Limb (tissue), 2 donors: Measurements from ENCODE around the gene BTBD2.

Source experiments
- DNase-seq, 2 donors: peaks; one replicate each; pipeline ENCODE4 v3.0.0-alpha.2; 2016; ENCODE audit errors: extremely low spot score in 2 of 2

BTBD2 gene

GRCh38 chr19:1987197-1988187, 28.0 kb downstream of the BTBD2 start:
- no peak for DNase-seq

GRCh38 chr19:1986357-1987162, 29.0 kb downstream of the BTBD2 start:
- DNase-seq = no peak

DNA sequence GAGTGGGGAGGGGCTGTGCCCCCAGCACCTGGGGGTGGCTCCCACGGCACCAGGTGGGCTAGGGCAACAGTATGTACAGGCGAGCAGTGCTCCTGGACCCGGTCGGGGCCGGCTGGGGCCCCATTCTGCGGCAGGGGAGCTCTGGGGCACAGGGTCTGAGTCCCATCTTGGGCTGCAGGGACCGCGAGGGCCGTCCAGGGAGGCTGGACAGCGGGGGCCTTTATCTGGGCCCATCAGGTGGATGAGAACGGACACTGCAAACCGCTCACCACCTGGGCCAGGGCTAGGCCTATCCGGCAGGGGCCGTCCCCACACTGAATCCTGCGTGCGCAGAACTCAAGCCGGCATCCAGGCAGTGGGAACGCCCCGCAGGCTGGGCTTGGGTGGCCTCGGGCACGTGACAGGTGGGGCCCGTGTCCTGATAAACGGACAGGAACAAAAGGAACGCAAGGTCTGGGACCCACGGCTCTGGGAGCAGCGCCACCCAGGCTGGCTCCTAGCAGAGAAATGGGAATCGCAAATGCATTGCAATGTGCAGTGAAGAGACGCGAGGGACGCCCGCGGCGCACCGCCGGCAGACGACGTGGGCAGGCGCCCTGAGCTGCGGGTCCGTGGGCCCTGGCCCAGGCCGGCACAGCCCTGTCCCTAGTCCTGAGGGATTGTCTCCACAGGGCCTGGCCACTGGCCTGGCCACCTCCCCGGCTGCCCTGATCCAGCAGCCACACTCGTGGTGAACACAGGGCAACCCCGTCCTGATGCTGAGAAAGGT, 29.7 kb downstream of the BTBD2 start:
- DNase-seq = no peak

- no peak for DNase-seq
Observed at GRCh38 chr19:1984357-1984756, 31.2 kb downstream of the BTBD2 start.

- DNase-seq = no peak
Observed at GRCh38 chr19:1981253-1981652, 34.3 kb downstream of the BTBD2 start.

DNA sequence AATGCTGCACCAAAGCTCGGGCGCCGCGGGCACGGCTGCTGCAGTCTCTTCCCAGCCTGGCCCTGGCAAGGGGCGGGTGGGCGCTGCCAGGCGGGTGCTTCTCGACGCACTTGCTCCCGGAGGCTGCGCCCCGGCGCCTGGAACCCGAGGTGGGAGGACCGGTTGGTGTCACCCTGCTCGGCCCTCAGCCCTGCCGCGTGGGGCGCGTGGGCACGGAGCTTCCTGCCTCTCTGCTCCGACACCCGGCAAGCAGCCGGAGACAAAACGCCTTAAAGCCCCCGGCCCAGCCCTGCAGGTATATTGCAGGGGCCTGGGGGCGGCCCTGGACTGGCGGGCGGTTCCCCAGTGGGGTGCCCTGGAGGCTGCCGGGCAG, 34.7 kb downstream of the BTBD2 start:
- no peak for DNase-seq

DNA sequence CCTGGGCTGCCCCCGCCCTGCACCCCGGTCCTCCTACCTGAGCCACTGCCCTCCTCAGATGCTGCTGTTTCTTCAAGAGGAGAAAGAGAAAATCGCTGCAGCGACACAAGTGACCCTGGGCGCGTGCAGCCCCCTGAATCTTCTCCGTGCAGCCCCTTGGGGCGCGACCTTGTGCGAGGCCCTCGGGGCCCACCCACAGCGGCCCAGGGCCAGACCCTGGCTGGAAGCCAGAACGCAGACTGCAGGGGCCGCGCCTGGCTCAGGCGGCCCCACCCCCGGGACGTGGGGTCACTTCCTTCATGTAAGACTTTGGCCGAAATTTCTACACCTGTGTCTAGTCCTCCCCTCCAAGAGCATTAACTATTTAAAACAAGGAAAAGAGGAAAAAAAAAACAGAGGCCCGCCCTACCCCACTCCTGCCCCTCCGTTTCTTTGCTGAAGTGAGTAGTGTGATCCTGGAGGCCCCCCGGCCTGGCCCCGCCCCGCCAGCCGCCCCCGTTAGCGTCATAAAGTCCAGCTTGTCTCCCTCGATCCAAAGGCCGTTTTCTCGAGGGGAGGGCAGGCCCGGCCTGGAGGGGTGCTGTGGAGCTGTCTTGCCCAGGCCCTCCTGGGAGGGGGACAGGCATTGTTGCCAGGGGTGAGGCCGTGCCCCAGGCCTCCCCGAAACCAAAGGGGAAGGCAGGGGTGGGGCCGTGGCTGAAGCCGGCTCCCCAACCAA, 35.3 kb downstream of the BTBD2 start:
- no peak for DNase-seq

DNA sequence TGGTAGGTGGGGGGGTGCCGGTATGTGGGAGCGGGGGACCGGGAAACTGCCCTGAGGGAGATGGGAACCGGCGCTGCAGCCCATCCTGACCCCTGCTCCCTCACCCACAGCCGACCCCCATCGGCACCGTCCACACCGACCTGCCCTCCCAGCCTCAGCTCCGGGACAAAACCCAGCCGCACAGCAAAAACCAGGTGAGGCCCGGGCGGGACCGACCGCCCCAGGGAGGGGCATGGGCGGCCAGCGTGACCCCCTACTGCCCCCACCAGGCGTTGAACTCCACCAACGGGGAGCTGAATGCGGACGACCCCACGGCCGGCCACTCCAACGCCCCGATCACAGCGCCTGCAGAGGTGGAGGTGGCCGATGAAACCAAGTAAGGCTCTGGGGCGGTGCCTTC, 35.9 kb downstream of the BTBD2 start:
- no peak for DNase-seq

- DNase-seq = no peak
Observed at GRCh38 chr19:1979017-1979416, 36.5 kb downstream of the BTBD2 start.

DNA sequence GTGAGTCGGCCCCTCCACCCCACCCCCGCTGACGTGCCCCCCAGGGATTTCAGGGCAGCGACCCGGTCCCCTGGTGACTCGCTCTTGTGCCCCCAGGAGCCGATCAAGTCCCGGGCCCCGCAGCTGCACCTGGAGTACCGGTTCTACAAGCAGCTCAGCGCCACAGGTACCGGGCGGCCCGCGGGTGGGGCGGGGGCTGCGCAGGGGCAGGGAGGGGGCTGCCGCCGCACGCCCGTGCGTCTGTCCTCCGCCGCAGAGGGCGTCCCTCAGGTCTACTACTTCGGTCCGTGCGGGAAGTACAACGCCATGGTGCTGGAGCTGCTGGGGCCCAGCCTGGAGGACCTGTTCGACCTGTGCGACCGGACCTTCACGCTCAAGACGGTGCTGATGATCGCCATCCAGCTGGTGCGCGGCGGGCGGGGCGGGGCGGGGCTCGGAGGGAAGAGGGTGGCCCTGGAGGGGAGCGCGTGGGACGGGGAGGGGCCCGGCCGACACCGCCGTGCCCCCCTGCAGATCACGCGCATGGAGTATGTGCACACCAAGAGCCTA, 37.1 kb downstream of the BTBD2 start:
- no peak for DNase-seq

GRCh38 chr19:1977120-1977519, 38.4 kb downstream of the BTBD2 start:
- no peak for DNase-seq

DNA sequence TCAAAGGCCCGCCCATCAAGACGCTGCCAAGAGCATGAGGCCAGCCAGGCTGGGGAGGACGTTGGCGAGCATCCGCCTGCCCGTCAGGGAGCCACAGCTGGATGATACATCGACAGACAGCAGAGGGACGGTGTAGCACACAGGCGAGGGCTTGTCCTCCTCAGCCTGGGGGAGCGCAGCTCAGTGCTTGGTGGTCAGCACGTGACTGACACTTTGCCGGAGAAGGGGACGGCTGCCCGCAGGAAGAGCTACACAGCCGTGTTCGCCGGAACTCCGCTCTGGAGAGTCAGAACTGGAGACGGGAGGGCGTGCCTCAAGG, 40.4 kb downstream of the BTBD2 start:
- DNase-seq = no peak

DNA sequence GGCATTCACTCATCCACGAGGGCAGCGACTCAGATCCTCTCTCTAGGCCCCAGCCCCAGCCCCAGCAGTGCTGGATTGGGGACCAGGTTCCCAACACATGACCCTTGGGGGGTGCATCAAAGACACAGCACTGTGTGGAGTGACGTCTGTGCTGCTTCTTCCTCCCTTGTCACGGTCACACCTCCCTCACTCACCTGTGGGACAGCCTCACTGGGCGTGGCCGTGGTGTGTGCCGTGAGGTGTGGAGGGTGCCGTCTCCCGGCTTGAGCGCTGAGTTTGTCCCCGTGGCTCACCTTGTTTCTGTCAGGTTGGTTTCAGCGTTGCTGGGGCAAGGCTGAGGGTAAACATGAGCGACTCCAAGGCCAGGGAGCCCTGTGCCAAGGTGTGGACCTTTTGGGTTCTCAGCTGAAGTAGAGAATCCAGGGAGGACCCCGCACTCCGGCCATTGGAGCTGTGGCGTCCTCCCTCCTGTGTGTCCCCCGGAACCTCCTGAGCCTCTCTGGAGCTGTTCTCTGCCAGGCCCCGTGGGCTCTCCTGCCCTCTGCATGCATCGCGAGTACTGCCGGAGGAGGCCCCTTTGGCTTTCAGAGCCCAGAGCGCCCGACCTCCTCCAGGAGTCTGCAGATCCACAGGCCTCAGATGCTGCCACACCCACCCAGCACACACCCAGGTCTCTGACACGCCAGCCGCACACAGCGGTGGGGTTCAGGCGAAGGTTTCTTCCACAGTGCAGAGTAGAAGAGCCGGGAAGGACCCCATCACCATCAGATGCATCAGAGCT, 40.9 kb downstream of the BTBD2 start:
- DNase-seq = no peak

- no peak for DNase-seq
Observed at GRCh38 chr19:1970806-1971502, 44.6 kb downstream of the BTBD2 start.

DNA sequence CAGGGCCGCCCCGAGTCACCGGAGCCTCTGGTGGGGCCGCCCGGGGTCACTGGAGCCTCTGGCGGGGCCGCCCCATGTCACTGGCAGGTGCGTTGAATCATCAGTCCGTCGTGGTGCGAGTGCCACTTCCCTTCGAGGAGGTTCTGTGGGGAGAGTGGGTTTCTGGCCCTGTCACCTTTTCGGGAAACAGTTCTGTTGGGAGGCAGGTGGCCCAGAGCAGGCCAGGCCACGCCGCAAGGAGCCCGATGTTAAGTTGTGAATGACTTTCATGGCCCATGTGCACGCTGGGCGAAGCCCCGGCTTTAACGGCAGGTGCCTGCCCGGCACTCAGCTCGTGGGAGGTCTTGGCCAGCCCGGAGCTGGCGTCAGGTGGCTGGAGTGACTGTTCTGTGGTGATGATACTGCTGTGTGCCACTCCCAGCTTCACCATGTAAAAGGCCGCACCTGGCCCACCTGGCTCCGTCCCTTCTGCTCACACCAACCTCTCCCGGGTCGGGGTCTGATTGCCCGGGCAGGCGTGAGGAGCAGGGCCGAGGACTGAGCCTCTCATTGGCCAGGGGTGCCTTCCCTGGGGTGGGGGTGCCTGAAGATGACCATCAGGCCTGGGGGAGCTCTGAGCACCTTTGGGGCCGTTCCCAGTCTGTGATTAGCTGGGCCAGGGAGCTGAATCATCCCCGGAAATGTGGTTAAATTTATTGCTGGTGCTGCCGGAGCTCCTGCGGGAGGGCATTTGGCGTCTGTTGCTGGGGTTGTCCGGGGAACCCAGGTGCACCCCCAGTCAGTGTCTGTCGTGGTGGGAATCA, 45.3 kb downstream of the BTBD2 start:
- no peak for DNase-seq

GRCh38 chr19:1969176-1970002, 46.1 kb downstream of the BTBD2 start:
- DNase-seq = no peak

DNA sequence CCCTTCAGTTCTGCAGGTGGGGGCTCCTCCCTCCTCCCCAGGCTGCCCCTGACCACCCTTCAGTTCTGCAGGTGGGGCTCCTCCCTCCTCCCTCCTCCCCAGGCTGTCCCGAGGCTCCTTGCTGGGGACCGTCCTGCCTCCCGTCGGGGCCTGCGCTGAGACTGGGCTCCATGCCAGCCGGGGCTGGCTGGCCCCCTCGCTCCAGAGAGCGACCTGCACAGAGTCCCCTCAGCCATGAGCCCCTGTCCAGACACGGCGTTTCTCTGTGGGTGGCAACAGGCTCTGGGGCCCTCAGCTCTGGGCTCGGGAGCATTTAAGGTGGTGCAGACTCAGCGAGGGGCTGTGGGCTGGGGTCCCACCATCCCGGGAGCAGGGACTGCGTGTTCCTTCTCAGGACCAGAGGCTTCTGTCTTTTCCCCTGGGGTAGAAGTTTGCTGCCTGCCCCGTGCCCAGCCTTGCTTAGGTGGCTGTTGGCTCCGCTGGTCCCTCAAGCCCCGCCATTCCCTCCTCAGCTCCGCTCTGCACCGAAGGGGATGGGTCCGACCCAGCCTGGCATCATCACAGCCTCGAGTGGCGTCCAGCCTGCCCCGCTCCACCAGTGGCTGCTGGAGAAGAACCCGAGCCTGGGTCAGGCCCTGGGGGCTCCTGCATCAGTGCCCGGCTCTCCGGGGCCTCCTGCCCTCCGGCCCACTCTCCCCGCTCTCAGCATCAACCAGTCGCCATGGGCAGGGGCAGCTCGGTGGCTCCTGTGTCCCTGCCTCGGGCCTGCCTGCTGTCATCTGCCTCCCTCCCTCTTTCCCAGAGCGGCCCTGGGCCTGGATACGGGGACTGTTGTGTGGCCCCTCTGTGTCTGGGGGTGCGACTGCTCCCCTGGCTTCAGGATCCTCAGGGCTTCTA, 47.0 kb downstream of the BTBD2 start:
- no peak for DNase-seq
